Measurements from ENCODE around the gene SRRM4.

DNA sequence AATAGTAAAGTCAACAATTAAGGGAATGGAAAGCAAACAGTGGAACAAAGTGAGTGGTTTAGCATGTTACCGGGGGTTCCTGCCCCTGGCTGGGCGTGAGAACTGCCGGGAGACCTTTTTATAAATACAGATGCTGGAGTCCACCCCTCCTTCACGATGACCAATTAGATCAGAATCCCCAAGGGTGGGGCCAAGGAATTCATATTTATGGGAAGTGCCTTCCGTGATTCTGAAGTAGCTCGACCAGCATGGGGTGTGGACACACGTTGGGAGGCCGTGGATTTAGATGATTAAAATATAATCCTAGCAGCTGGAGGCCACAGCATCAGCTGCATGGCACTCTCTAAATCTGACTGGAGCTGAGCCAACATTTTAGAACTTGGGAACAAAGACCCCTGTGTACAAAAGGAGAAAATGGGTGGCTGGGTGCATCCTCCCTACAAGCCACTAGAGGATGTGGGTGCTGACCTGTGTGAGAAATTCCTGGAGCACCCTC, 87.9 kb downstream of the SRRM4 start:
- TF ChIP-seq CTCF (IDR thresholded peaks at IDR 0.05) (no peak), POLR2A (IDR thresholded peaks at IDR 0.05) (no peak), EP300 (IDR thresholded peaks at IDR 0.05) (no peak)
